ENCODE data around the gene STXBP1.

The STXBP1 gene

DNA sequence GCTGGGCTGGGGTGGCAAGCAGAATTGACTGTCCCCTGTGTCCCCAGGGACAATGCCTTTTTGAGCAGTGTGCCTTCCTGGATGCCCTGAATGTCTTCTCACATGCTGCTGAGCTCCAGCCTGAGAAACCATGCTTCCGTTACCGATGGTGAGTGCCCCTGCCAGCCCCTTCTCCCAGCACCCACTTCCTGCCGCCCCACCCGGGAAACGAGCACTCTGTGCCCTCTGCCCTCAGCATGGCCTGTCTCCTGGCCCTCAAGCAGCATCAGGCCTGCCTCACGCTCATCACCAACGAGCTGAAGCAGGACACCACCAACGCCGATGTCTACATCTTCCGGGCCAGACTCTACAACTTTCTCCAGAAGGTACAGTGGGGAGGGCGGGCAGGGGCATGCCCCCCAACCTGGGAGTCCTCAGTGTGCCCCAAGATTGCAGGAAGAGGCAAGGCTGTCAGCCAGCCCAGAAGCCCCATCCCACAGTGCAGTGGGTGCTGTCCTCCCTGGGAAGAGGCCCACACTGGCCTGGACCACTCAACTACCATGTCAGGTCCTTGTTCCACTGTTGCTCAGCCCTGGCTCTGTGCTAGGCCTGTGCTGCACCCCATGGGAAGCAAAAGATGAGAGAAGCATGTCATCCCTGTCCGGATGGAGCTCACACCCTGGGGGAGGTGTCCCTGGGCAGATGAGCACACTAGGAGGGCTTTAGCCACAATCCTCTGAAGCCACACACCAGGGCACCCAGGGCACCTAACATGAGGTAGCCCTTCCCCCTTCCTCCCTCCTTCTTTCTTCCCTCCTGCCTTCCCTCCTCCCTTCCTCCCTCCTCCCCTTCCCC, 108.2 kb downstream of the STXBP1 start:
- Histone ChIP-seq H3K27ac (ENCODE audit: low read length) (no peak overlapping the region), H3K4me1 (ENCODE audit: low read length) (0 out of 2 replicates have a peak, but pooled peaks cover 4% of the 10 kb centered on the region), H2AFZ (ENCODE audit: low read depth, low read length) (no peak overlapping the region), H3K4me2 (ENCODE audit: low read length) (no peak overlapping the region), H3K9ac (ENCODE audit: low read length) (no peak overlapping the region), H3K27me3 (ENCODE audit: low read depth, low read length) (peaks cover 4% of the 10 kb centered on the region), H3K9me3 (ENCODE audit: insufficient read depth, low read length) (no peaks in the 10 kb centered on the region), H3K4me3 (ENCODE audit: low read length) (no peak overlapping the region), H3K36me3 (replicated peaks; ENCODE audit: low read depth, low read length) (no peaks in the 10 kb centered on the region), H4K20me1 (ENCODE audit: insufficient read depth, low read length) (no peaks in the 10 kb centered on the region), H3K79me2 (ENCODE audit: low read length) (no peaks in the 10 kb centered on the region)
- TF ChIP-seq EZH2phosphoT487 (IDR thresholded peaks at IDR 0.05; ENCODE audit: low read depth), result no peak
- TF ChIP-seq, protein P1, sequence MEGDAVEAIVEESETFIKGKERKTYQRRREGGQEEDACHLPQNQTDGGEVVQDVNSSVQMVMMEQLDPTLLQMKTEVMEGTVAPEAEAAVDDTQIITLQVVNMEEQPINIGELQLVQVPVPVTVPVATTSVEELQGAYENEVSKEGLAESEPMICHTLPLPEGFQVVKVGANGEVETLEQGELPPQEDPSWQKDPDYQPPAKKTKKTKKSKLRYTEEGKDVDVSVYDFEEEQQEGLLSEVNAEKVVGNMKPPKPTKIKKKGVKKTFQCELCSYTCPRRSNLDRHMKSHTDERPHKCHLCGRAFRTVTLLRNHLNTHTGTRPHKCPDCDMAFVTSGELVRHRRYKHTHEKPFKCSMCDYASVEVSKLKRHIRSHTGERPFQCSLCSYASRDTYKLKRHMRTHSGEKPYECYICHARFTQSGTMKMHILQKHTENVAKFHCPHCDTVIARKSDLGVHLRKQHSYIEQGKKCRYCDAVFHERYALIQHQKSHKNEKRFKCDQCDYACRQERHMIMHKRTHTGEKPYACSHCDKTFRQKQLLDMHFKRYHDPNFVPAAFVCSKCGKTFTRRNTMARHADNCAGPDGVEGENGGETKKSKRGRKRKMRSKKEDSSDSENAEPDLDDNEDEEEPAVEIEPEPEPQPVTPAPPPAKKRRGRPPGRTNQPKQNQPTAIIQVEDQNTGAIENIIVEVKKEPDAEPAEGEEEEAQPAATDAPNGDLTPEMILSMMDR (IDR thresholded peaks at IDR 0.05; ENCODE audit: low read depth, low read length), result no peak

GRCh38 chr9:127720865-127721227, 108.8 kb downstream of the STXBP1 start:
- H3K27ac ChIP-seq (ENCODE audit: low read length), result no peak overlapping the region
- H3K9ac ChIP-seq (ENCODE audit: low read length), result no peak overlapping the region
- no peak overlapping the region for H3K4me2 ChIP-seq (ENCODE audit: low read length)
- H3K4me3 ChIP-seq (ENCODE audit: low read length), result no peak overlapping the region
- no peaks in the 10 kb centered on the region for H3K79me2 ChIP-seq (ENCODE audit: low read length)
- TF ChIP-seq, protein P1 (IDR thresholded peaks at IDR 0.05; ENCODE audit: low read depth, low read length), result no peak
- no peaks in the 10 kb centered on the region for H3K9me3 ChIP-seq (ENCODE audit: insufficient read depth, low read length)
- 0 out of 2 replicates have a peak, but pooled peaks cover 4% of the 10 kb centered on the region for H3K4me1 ChIP-seq (ENCODE audit: low read length)
- H3K36me3 ChIP-seq (replicated peaks; ENCODE audit: low read depth, low read length), result no peaks in the 10 kb centered on the region
- peaks cover 4% of the 10 kb centered on the region for H3K27me3 ChIP-seq (ENCODE audit: low read depth, low read length)
- no peak overlapping the region for H2AFZ ChIP-seq (ENCODE audit: low read depth, low read length)
- no peaks in the 10 kb centered on the region for H4K20me1 ChIP-seq (ENCODE audit: insufficient read depth, low read length)

DNA sequence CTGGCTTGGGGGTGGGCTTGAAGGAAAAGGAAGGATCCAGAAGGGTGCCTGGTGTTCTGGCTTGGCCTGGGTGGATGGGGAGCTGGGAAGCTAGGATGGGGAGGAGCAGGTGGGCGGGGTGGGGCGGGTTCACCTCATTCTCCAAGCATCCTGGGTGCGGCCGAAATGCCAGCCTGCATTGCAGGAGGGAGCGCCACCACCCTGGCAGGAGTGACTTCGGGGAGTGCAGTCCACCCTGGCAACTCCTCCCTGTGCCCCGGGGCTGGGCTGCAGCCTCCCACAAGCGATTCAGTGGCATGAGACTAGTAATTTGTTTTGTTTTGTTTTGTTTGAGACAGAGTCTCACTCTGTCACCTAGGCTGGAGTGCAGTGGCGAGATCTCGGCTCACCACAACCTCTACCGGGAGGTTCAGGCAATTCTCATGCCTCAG, 109.3 kb downstream of the STXBP1 start:
- Histone ChIP-seq H3K4me2 (ENCODE audit: low read length) (no peak overlapping the region), H3K4me1 (ENCODE audit: low read length) (no peaks in the 10 kb centered on the region), H3K27me3 (ENCODE audit: low read depth, low read length) (peaks cover 4% of the 10 kb centered on the region), H3K36me3 (replicated peaks; ENCODE audit: low read depth, low read length) (no peaks in the 10 kb centered on the region), H3K27ac (ENCODE audit: low read length) (no peak overlapping the region), H3K79me2 (ENCODE audit: low read length) (no peaks in the 10 kb centered on the region), H2AFZ (ENCODE audit: low read depth, low read length) (no peak overlapping the region), H4K20me1 (ENCODE audit: insufficient read depth, low read length) (no peaks in the 10 kb centered on the region), H3K9me3 (ENCODE audit: insufficient read depth, low read length) (no peaks in the 10 kb centered on the region), H3K9ac (ENCODE audit: low read length) (no peak overlapping the region), H3K4me3 (ENCODE audit: low read length) (no peak overlapping the region)
- TF ChIP-seq, protein P1 (IDR thresholded peaks at IDR 0.05; ENCODE audit: low read depth, low read length), result no peak
- no peak for TF ChIP-seq EZH2phosphoT487 (IDR thresholded peaks at IDR 0.05; ENCODE audit: low read depth)

DNA sequence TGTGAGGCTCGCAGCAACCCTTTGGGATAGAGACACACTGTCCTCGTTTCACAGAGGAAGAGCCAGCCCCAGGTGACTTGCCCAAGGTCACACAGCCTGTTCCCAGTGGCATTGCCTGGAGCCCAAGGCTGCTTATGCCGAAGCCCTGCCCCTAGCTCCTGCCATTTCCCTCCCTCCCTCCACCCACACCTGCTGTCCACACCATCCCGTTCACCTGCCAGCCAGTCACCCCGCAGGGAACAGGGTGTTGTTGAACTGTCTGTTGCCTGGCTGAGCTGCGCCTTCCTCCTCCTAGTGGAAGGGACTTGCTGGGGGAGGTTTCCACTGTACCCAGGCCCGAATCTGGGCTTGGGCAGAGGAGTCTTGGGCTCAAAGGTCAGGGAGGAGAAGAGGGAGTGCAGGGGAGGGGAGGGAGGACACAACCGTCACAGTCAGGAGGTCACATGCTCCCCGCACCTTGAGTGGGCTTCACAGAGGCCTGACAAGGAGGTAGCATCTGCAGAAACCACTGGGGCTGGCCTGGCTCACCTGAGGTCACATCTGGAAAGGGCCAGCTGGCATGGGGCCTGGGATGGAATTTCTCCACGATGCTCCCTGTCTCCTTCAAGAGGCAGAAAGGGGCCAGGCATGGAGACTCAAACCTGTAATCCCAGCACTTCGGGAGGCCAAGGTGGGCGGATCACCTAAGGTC, 110.1 kb downstream of the STXBP1 start:
- Histone ChIP-seq H3K9me3 (ENCODE audit: insufficient read depth, low read length) (no peaks in the 10 kb centered on the region), H3K36me3 (replicated peaks; ENCODE audit: low read depth, low read length) (no peaks in the 10 kb centered on the region), H3K27me3 (ENCODE audit: low read depth, low read length) (peaks cover 4% of the 10 kb centered on the region), H3K4me1 (ENCODE audit: low read length) (no peaks in the 10 kb centered on the region), H3K4me2 (ENCODE audit: low read length) (no peak overlapping the region), H3K79me2 (ENCODE audit: low read length) (no peaks in the 10 kb centered on the region), H4K20me1 (ENCODE audit: insufficient read depth, low read length) (no peaks in the 10 kb centered on the region), H3K9ac (ENCODE audit: low read length) (no peak overlapping the region), H3K27ac (ENCODE audit: low read length) (no peak overlapping the region), H2AFZ (ENCODE audit: low read depth, low read length) (no peak overlapping the region), H3K4me3 (ENCODE audit: low read length) (no peak overlapping the region)
- TF ChIP-seq, protein P1 (IDR thresholded peaks at IDR 0.05; ENCODE audit: low read depth, low read length), result no peak
